Measurements from ENCODE around the gene GRPEL2.

DNA sequence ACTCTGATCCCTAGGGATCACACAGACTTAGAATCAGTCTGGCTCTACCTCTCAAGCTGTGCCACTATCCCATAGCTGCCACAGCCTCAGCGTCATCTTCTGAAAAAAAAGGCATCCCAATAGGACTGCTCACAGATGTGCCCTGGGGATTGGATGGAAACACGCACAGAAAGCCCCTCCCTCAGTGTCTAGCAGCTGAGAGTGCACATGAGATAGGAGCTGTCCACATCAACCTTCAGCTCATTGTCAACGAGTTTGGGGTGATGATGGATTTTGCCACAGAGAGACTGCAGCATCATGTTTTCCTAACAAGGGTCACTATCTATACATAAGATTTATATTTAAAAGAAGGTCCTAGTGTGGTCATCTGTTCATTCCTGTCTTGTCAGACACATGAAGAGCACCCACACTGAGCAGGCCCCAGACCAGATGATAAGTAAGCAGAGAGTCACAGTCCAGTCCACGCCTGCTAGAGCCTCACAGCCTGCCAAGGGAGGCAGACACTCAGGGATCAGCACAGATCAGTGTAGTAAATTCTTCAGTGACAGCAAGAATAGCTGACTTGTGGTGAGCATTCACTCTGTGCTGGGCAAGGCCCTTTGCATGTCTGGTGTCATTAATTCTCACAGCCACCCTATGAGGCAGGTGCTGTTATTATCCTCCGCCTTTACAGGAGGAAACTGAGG lies 47.8 kb upstream of the GRPEL2 start:
- TF ChIP-seq, protein P1, sequence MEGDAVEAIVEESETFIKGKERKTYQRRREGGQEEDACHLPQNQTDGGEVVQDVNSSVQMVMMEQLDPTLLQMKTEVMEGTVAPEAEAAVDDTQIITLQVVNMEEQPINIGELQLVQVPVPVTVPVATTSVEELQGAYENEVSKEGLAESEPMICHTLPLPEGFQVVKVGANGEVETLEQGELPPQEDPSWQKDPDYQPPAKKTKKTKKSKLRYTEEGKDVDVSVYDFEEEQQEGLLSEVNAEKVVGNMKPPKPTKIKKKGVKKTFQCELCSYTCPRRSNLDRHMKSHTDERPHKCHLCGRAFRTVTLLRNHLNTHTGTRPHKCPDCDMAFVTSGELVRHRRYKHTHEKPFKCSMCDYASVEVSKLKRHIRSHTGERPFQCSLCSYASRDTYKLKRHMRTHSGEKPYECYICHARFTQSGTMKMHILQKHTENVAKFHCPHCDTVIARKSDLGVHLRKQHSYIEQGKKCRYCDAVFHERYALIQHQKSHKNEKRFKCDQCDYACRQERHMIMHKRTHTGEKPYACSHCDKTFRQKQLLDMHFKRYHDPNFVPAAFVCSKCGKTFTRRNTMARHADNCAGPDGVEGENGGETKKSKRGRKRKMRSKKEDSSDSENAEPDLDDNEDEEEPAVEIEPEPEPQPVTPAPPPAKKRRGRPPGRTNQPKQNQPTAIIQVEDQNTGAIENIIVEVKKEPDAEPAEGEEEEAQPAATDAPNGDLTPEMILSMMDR (IDR thresholded peaks at IDR 0.05) = no peak
- TF ChIP-seq POLR2A (IDR thresholded peaks at IDR 0.05) = no peak
